GM19099 (cell line): ENCODE data around the gene TMEM213.

Experiments used
- POLR2A ChIP-seq: IDR thresholded peaks from 3 replicates; pipeline ENCODE4 v1.6.1; 2011; ENCODE audit warnings: low read depth; ENCODE audit not compliant: insufficient read length; ENCODE audit errors: extremely low read depth

The TMEM213 gene

GRCh38 chr7:138797715-138798320, at the start of gene TMEM213, which contains the start of gene ATP6V0A4:
TSS of gene TMEM213 (plus strand) at chr7:138797994. CDS start at chr7:138798105, 111 bp downstream.
TSS of gene ATP6V0A4 (minus strand) at chr7:138798196. CDS start at chr7:138771247, 26,949 bp downstream.
- no peak for TF ChIP-seq POLR2A

GRCh38 chr7:138748666-138749065, 49.1 kb upstream of the TMEM213 start:
- TF ChIP-seq POLR2A: no peak

- no peak for TF ChIP-seq POLR2A
Observed at GRCh38 chr7:138749960-138750359, 47.8 kb upstream of the TMEM213 start.

GRCh38 chr7:138750473-138750872, 47.3 kb upstream of the TMEM213 start:
- no peak for TF ChIP-seq POLR2A

GRCh38 chr7:138750901-138751464, 46.8 kb upstream of the TMEM213 start:
- no peak for TF ChIP-seq POLR2A

GRCh38 chr7:138752518-138753149, 45.2 kb upstream of the TMEM213 start:
- no peak for TF ChIP-seq POLR2A

GRCh38 chr7:138753150-138753518, 44.7 kb upstream of the TMEM213 start:
- no peak for TF ChIP-seq POLR2A

- TF ChIP-seq POLR2A: no peak
Observed at GRCh38 chr7:138753610-138754009, 44.2 kb upstream of the TMEM213 start.

- TF ChIP-seq POLR2A: no peak
Observed at GRCh38 chr7:138755331-138755747, 42.5 kb upstream of the TMEM213 start.

GRCh38 chr7:138755842-138756590, 41.8 kb upstream of the TMEM213 start:
- no peak for TF ChIP-seq POLR2A

- no peak for TF ChIP-seq POLR2A
Observed at GRCh38 chr7:138756591-138757242, 41.1 kb upstream of the TMEM213 start.

GRCh38 chr7:138768241-138768640, 29.6 kb upstream of the TMEM213 start:
- no peak for TF ChIP-seq POLR2A

GRCh38 chr7:138770904-138771303, 26.9 kb upstream of the TMEM213 start:
- no peak for TF ChIP-seq POLR2A

- TF ChIP-seq POLR2A: no peak
Observed at GRCh38 chr7:138773176-138773575, 24.6 kb upstream of the TMEM213 start.

- TF ChIP-seq POLR2A: no peak
Observed at GRCh38 chr7:138773817-138774216, 24.0 kb upstream of the TMEM213 start.

GRCh38 chr7:138776166-138776833, 21.5 kb upstream of the TMEM213 start:
- TF ChIP-seq POLR2A: no peak
